Urinary bladder (tissue), 4 donors: Measurements from ENCODE around the gene TFAP2A. TPM values are rescaled to one million over a fixed set of nuclear protein-coding genes. Genes with fewer than 3 reads are reported as not detected.

Experiments used
- DNase-seq: peaks from one replicate; pipeline ENCODE4 v3.0.0-alpha.2; 2015; ENCODE audit errors: extremely low spot score
- H3K27ac ChIP-seq: one replicate; pipeline ENCODE4 v1.5.1; 2013; ENCODE audit warnings: low read depth, mild to moderate bottlenecking, moderate library complexity
- H3K36me3 ChIP-seq: one replicate; pipeline ENCODE4 v1.6.1; 2013; ENCODE audit warnings: mild to moderate bottlenecking, moderate library complexity; ENCODE audit not compliant: insufficient read depth
- H3K4me1 ChIP-seq: one replicate; pipeline ENCODE4 v1.6.1; 2013; ENCODE audit warnings: mild to moderate bottlenecking, moderate library complexity; ENCODE audit not compliant: insufficient read depth
- H3K4me3 ChIP-seq: one replicate; pipeline ENCODE4 v1.5.1; 2013; ENCODE audit warnings: low read depth, low read length
- WGBS: extraction: QIAGEN DNeasy Blood & Tissue Kit; methylation state at CpG from one replicate; pipeline ENCODE4 v1.1.7; 2013; 5-methylcytosine and 5-hydroxymethylcytosine counted together
- polyA plus RNA-seq: library from polyadenylated mRNA; stranded (reverse); fragments of 200-250 nt; gene quantifications from one replicate; pipeline ENCODE4 v1.2.3, GENCODE V29; 2013
- total RNA-seq: library from RNA; depleted of rRNA; stranded (reverse); fragments of >200 nt; gene quantifications from one replicate; pipeline ENCODE4 v1.2.3, GENCODE V29; 2014
- donor health status: healthy with polysubstance abuse.
- donor health status: healthy.

Gene TFAP2A
- total and polyA plus RNA-seq, 2 donors: 1.1 to 1.6 TPM

GRCh38 chr6:10404107-10404798, 10.6 kb downstream of the TFAP2A start:
- Histone ChIP-seq H3K4me3 (peak overlapping the region; percentile 48), H3K27ac (peak overlapping the region; percentile 46), H3K36me3 (no peaks in the 10 kb centered on the region), H3K4me1 (peaks cover 3% of the 10 kb centered on the region)
- DNase-seq: peak; percentile 83
- 1% methylated on average over 87 of the region's 87 CpGs for WGBS

GRCh38 chr6:10403385-10404106, 11.3 kb downstream of the TFAP2A start:
- Histone ChIP-seq H3K4me3 (peak overlapping the region; percentile 48), H3K4me1 (peaks cover 3% of the 10 kb centered on the region), H3K27ac (no peak overlapping the region), H3K36me3 (peaks cover 1% of the 10 kb centered on the region)
- WGBS: 3% methylated on average over 16 of the region's 16 CpGs
- DNase-seq: no peak

GRCh38 chr6:10402648-10403311, 12.1 kb downstream of the TFAP2A start:
- Histone ChIP-seq H3K27ac (no peak overlapping the region), H3K4me3 (no peak overlapping the region), H3K4me1 (peaks cover 3% of the 10 kb centered on the region), H3K36me3 (peaks cover 2% of the 10 kb centered on the region)
- WGBS: 36% methylated on average over 7 of the region's 7 CpGs
- DNase-seq: no peak

GRCh38 chr6:10401632-10402223, 13.1 kb downstream of the TFAP2A start:
- 51% methylated on average over 4 of the region's 4 CpGs for WGBS

GRCh38 chr6:10401004-10401536, 13.8 kb downstream of the TFAP2A start:
- Histone ChIP-seq H3K4me3 (no peak overlapping the region), H3K36me3 (peaks cover 2% of the 10 kb centered on the region), H3K4me1 (peaks cover 3% of the 10 kb centered on the region), H3K27ac (no peak overlapping the region)
- DNase-seq: no peak
- 28% methylated on average over 9 of the region's 9 CpGs for WGBS

More at GRCh38 chr6:10401632-10402223, 13.1 kb downstream of the TFAP2A start:
- Histone ChIP-seq H3K36me3 (peaks cover 2% of the 10 kb centered on the region), H3K27ac (no peak overlapping the region), H3K4me1 (peaks cover 3% of the 10 kb centered on the region), H3K4me3 (no peak overlapping the region)
- DNase-seq: no peak

- Histone ChIP-seq H3K36me3 (peaks cover 2% of the 10 kb centered on the region), H3K4me3 (no peak overlapping the region), H3K4me1 (peaks cover 3% of the 10 kb centered on the region), H3K27ac (no peak overlapping the region)
- no peak for DNase-seq
- WGBS: 65% methylated on average over 8 of the region's 8 CpGs
These were observed 14.5 kb downstream of the TFAP2A start for GRCh38 chr6:10400330-10400729.

- H3K4me1 ChIP-seq: peaks cover 3% of the 10 kb centered on the region
- WGBS: 84% methylated on average over 2 of the region's 2 CpGs
- H3K36me3 ChIP-seq: peaks cover 2% of the 10 kb centered on the region
- no peak overlapping the region for H3K4me3 ChIP-seq
- DNase-seq: no peak
- no peak overlapping the region for H3K27ac ChIP-seq
These were observed 15.4 kb downstream of the TFAP2A start for GRCh38 chr6:10399451-10399850.

GRCh38 chr6:10398446-10399218, 16.2 kb downstream of the TFAP2A start:
- no peak overlapping the region for H3K4me3 ChIP-seq
- 46% methylated on average over 20 of the region's 20 CpGs for WGBS
- DNase-seq: no peak
- H3K27ac ChIP-seq: no peak overlapping the region
- H3K4me1 ChIP-seq: peaks cover 2% of the 10 kb centered on the region
- H3K36me3 ChIP-seq: peaks cover 2% of the 10 kb centered on the region

GRCh38 chr6:10397756-10398445, 17.0 kb downstream of the TFAP2A start:
- 28% methylated on average over 28 of the region's 28 CpGs for WGBS
- peaks cover 2% of the 10 kb centered on the region for H3K36me3 ChIP-seq
- no peak overlapping the region for H3K4me3 ChIP-seq
- no peak overlapping the region for H3K27ac ChIP-seq
- H3K4me1 ChIP-seq: no peaks in the 10 kb centered on the region
- DNase-seq: no peak

GRCh38 chr6:10396785-10397184, 18.1 kb downstream of the TFAP2A start:
- no peak overlapping the region for H3K4me3 ChIP-seq
- WGBS: 66% methylated on average over 3 of the region's 3 CpGs
- DNase-seq: no peak
- H3K36me3 ChIP-seq: peaks cover 2% of the 10 kb centered on the region
- no peaks in the 10 kb centered on the region for H3K4me1 ChIP-seq
- no peak overlapping the region for H3K27ac ChIP-seq

GRCh38 chr6:10395704-10396546, 18.9 kb downstream of the TFAP2A start:
- Histone ChIP-seq H3K36me3 (peaks cover 2% of the 10 kb centered on the region), H3K27ac (no peak overlapping the region), H3K4me1 (no peaks in the 10 kb centered on the region), H3K4me3 (no peak overlapping the region)
- WGBS: 16% methylated on average over 14 of the region's 14 CpGs
- no peak for DNase-seq
